ENCODE data around the gene HS2ST1.

DNA sequence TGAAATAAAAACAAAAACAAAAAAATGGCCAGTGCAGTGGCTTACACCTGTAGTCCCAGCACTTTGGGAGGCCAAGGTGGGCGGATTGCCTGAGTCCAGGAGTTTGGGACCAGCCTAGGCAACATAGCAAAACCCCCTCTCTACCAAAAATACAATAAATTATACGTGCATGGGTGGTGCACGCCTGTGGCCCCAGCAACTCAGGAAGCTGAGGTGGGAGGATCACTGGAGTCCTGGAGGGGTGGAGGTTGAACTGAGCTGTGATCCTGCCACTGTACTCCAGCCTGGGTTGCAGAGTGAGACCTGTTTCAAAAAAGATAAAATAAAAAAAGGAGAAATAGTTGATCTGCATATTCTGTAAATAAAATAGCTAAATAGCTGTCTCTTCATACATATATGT lies 41.2 kb downstream of the HS2ST1 start:
- TF ChIP-seq NFRKB (IDR thresholded peaks at IDR 0.05): no peak
- no peak for TF ChIP-seq CTBP1 (IDR thresholded peaks at IDR 0.05; ENCODE audit: borderline replicate concordance)
- TF ChIP-seq TARDBP (IDR thresholded peaks at IDR 0.05): no peak
- TF ChIP-seq SUZ12 (IDR thresholded peaks at IDR 0.05): no peak
- TF ChIP-seq FOXM1 (IDR thresholded peaks at IDR 0.05; ENCODE audit: borderline replicate concordance): no peak
